A549 treated with AZD9567 at 1 μM for 4 hours (cell line): ENCODE data around the gene DR1. TPM values are rescaled to one million over a fixed set of nuclear protein-coding genes. Genes with fewer than 3 reads are reported as not detected.

ENCODE experiments used
- total RNA-seq: library from RNA; stranded (reverse); fragments of 200-300 nt; extraction: Qiagen RNA extraction; gene quantifications from 5 replicates; pipeline ENCODE4 v1.2.3, GENCODE V29; 2022; ENCODE audit not compliant: insufficient read depth

Gene DR1
- 24.3 to 37.3 TPM (median 33.4 TPM) in 5 replicates for total RNA-seq

GRCh38 chr1:93345633-93346420, at the start of gene DR1:
TSS of gene DR1 (plus strand) at chr1:93345907. CDS start at chr1:93346646, 739 bp downstream.

Other genes with a start within 250 kb of the DR1 start
- gene TMED5, start 165.5 kb upstream of the DR1 start, total RNA-seq = 24.1 to 39.3 TPM (median 35.6 TPM) in 5 replicates
- 5.4 to 7.8 TPM (median 5.9 TPM) in 5 replicates for gene CCDC18, start 165.2 kb upstream of the DR1 start, total RNA-seq
- gene FNBP1L, start 102.2 kb downstream of the DR1 start, total RNA-seq = 16.0 to 25.5 TPM (median 23.4 TPM) in 5 replicates